NB4 (cell line): Measurements from ENCODE around the gene ACP5.

Source experiments
- DNase-seq: peaks from one replicate; pipeline ENCODE4 v3.0.0; 2010; ENCODE audit warnings: low read depth
- H3K4me3 ChIP-seq: one replicate; pipeline ENCODE4 v1.5.1; 2011; ENCODE audit warnings: mild to moderate bottlenecking, low read depth, low read length, moderate library complexity
- CTCF ChIP-seq: IDR thresholded peaks from one replicate; pipeline ENCODE4 v1.5.1; 2012; ENCODE audit warnings: low read depth, low read length
- MAX ChIP-seq: IDR thresholded peaks from 2 replicates; pipeline ENCODE4 v1.6.1; 2011; ENCODE audit warnings: low read depth, low read length
- MYC ChIP-seq: IDR thresholded peaks from 2 replicates; pipeline ENCODE4 v1.6.1; 2011; ENCODE audit warnings: low read depth, low read length
- POLR2A ChIP-seq: IDR thresholded peaks from 2 replicates; pipeline ENCODE4 v1.6.1; 2011; ENCODE audit warnings: mild to moderate bottlenecking; ENCODE audit not compliant: insufficient read length; ENCODE audit errors: extremely low read depth

ACP5 gene

GRCh38 chr19:11534538-11534937, 42.9 kb downstream of the ACP5 start:
- H3K4me3 ChIP-seq: no peak overlapping the region
- TF ChIP-seq MYC: no peak
- no peak for TF ChIP-seq POLR2A
- TF ChIP-seq MAX: no peak
- TF ChIP-seq CTCF: no peak
- no peak for DNase-seq

GRCh38 chr19:11530432-11530831, 47.0 kb downstream of the ACP5 start:
- peak; percentile 96 for TF ChIP-seq MAX
- TF ChIP-seq CTCF: peak; percentile 33
- no peak for TF ChIP-seq POLR2A
- peak; percentile 84 for TF ChIP-seq MYC
- DNase-seq: peak; percentile 75
- no peak overlapping the region for H3K4me3 ChIP-seq

- TF ChIP-seq MAX: peak; percentile 61
- TF ChIP-seq POLR2A: peak; percentile 42
- peak; percentile 81; the same call in 1 of the 2 replicates for TF ChIP-seq MYC
- no peak for TF ChIP-seq CTCF
- peak within 1 kb of the TSS; percentile 85 for H3K4me3 ChIP-seq
- peak; percentile 98 for DNase-seq
Observed at GRCh38 chr19:11528551-11529341, 48.7 kb downstream of the ACP5 start, which contains the start of gene ECSIT. TSS of gene ECSIT (minus strand) at chr19:11529134. CDS start at chr19:11519170, 9,964 bp downstream.
